Measurements from ENCODE around the gene FHDC1.

The FHDC1 gene

GRCh38 chr4:152928286-152928685, 7.8 kb upstream of the FHDC1 start:
- peak overlapping the region; percentile 8 for H2AFZ ChIP-seq
- no peaks in the 10 kb centered on the region for H3K27me3 ChIP-seq (ENCODE audit: control insufficient read depth, insufficient read depth, low read length)
- no peaks in the 10 kb centered on the region for H3K9me3 ChIP-seq (ENCODE audit: control insufficient read depth, low read length)
- H3K27ac ChIP-seq: peak overlapping the region; percentile 89
- no peak for TF ChIP-seq CTCF (IDR thresholded peaks at IDR 0.05)
- H3K4me1 ChIP-seq: peaks cover 39% of the 10 kb centered on the region
- H3K9ac ChIP-seq: no peak overlapping the region
- H3K36me3 ChIP-seq (ENCODE audit: control insufficient read depth, insufficient read depth, low read length): no peaks in the 10 kb centered on the region
- H3K4me2 ChIP-seq (ENCODE audit: low read length): peak overlapping the region; percentile 57
- peak overlapping the region; percentile 26 for H3K4me3 ChIP-seq (ENCODE audit: low read depth, low read length)
- H3K79me2 ChIP-seq: no peaks in the 10 kb centered on the region

DNA sequence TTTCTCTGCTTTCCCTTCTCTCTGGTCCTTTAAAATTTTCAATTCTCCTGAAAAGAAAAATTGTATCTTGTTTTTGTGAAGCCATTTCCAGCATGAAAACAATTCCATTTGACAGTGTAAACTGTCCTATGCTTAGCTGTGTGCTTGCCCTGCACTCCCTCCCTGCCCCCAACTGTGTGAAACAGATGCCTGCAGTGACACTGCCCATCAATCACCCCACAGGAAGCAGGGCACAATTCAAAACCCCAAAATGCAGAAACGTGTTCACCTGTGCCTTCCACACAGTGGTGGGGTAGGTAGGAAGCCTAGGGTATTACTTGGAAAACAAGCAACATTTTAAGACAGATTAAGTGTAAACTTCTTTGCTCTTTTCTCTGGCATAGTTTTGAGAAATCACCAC, 6.2 kb upstream of the FHDC1 start:
- Histone ChIP-seq H3K4me2 (ENCODE audit: low read length) (peak overlapping the region; percentile 22), H3K27me3 (ENCODE audit: control insufficient read depth, insufficient read depth, low read length) (no peaks in the 10 kb centered on the region), H3K36me3 (ENCODE audit: control insufficient read depth, insufficient read depth, low read length) (no peaks in the 10 kb centered on the region), H3K9me3 (ENCODE audit: control insufficient read depth, low read length) (no peaks in the 10 kb centered on the region), H3K4me1 (peaks cover 39% of the 10 kb centered on the region), H3K4me3 (ENCODE audit: low read depth, low read length) (no peak overlapping the region), H2AFZ (no peak overlapping the region), H3K27ac (peak overlapping the region; percentile 89), H3K9ac (no peak overlapping the region), H3K79me2 (no peaks in the 10 kb centered on the region)
- no peak for TF ChIP-seq CTCF (IDR thresholded peaks at IDR 0.05)

DNA sequence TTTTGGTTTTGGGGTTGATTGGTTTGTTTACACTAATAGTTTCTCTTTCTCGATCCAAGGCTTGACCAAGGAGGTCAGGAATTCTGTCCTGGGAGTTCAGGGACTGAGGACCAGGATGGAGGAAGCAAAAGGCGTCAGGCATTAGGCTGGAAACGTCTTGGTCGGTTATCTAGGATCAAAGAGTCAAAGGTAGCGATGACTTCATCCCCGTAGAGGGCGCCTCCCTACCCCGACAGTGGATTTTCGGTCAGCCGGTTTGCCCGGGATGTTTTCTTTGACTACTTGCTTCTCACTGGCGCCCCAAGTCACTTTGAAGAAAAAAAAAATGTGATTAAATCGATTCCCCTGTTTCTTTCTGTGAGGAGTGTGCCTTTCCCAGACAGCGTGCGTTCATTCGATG, 980 bp upstream of the FHDC1 start:
- Histone ChIP-seq H3K4me2 (ENCODE audit: low read length) (peak overlapping the region; percentile 75), H3K9me3 (ENCODE audit: control insufficient read depth, low read length) (no peaks in the 10 kb centered on the region), H3K4me3 (ENCODE audit: low read depth, low read length) (peak overlapping the region; percentile 64), H3K9ac (no peak overlapping the region), H3K4me1 (peaks cover 9% of the 10 kb centered on the region), H3K79me2 (peaks cover 9% of the 10 kb centered on the region), H3K36me3 (ENCODE audit: control insufficient read depth, insufficient read depth, low read length) (no peaks in the 10 kb centered on the region), H3K27ac (peak overlapping the region; percentile 97), H2AFZ (peak overlapping the region; percentile 89), H3K27me3 (ENCODE audit: control insufficient read depth, insufficient read depth, low read length) (no peaks in the 10 kb centered on the region)
- TF ChIP-seq CTCF (IDR thresholded peaks at IDR 0.05): no peak

GRCh38 chr4:152936446-152937335, 568 bp downstream of the FHDC1 start:
- no peaks in the 10 kb centered on the region for H3K36me3 ChIP-seq (ENCODE audit: control insufficient read depth, insufficient read depth, low read length)
- H3K4me1 ChIP-seq: peaks cover 4% of the 10 kb centered on the region
- H3K27ac ChIP-seq: peak overlapping the region; percentile 97
- H3K79me2 ChIP-seq: peaks cover 9% of the 10 kb centered on the region
- peak overlapping the region; percentile 28 for H3K9ac ChIP-seq
- H3K4me3 ChIP-seq (ENCODE audit: low read depth, low read length): peak overlapping the region; percentile 85
- no peaks in the 10 kb centered on the region for H3K9me3 ChIP-seq (ENCODE audit: control insufficient read depth, low read length)
- peak overlapping the region; percentile 96 for H3K4me2 ChIP-seq (ENCODE audit: low read length)
- H3K27me3 ChIP-seq (ENCODE audit: control insufficient read depth, insufficient read depth, low read length): no peaks in the 10 kb centered on the region
- no peak for TF ChIP-seq CTCF (IDR thresholded peaks at IDR 0.05)
- H2AFZ ChIP-seq: peak overlapping the region; percentile 75

Data from parathyroid adenoma (tissue), 2 donors.